GM12872 (cell line): ENCODE results near the gene MORC1.

ENCODE experiments used
- CTCF ChIP-seq: IDR thresholded peaks from 3 replicates; pipeline ENCODE4 v1.5.1; 2011; ENCODE audit warnings: low read depth, mild to moderate bottlenecking, low read length, moderate library complexity; ENCODE audit not compliant: insufficient read depth

Gene MORC1

GRCh38 chr3:109117939-109118338 lies at the start of gene MORC1:
Gene MORC1, minus strand, starts transcription at chr3:109118134. Its CDS starts 75 bp downstream, at chr3:109118059.
- no peak for TF ChIP-seq CTCF

GRCh38 chr3:109165905-109166304 lies 48.0 kb upstream of the MORC1 start:
- TF ChIP-seq CTCF, result no peak

GRCh38 chr3:109161487-109162123 lies 43.7 kb upstream of the MORC1 start:
- TF ChIP-seq CTCF, result no peak

GRCh38 chr3:109155828-109156227 lies 37.9 kb upstream of the MORC1 start:
- no peak for TF ChIP-seq CTCF

- TF ChIP-seq CTCF, result no peak
Measured at GRCh38 chr3:109154979-109155378, 37.0 kb upstream of the MORC1 start.

GRCh38 chr3:109152320-109152719 lies 34.4 kb upstream of the MORC1 start:
- TF ChIP-seq CTCF, result no peak

GRCh38 chr3:109149078-109149477 lies 31.1 kb upstream of the MORC1 start:
- TF ChIP-seq CTCF, result no peak
